Natural killer cell (primary cell): ENCODE measurements around the gene GPRIN1. TPM values are rescaled to one million over a fixed set of nuclear protein-coding genes. Genes with fewer than 3 reads are reported as not detected.

Source experiments
- ATAC-seq, 3 donors: fragments of 150-1000 bp in 2 of 3; fragments of 200-7000 bp in 1 of 3; cut with Tn5 transposase; 1 replicate in 1 of 3; 2 replicates in 2 of 3; pipeline ENCODE4 v1.10.0; 2021; ENCODE audit warnings: mild to moderate bottlenecking in 2 of 3, moderate library complexity in 2 of 3
- DNase-seq, 2 donors: peaks; one replicate each; pipeline versions ENCODE4 v3.0.0 to v3.0.0-alpha.2; 2013 to 2021; ENCODE audit warnings: mixed read lengths in 1 of 2
- H3K27ac ChIP-seq: one replicate; pipeline ENCODE4 v1.5.1; 2013; ENCODE audit warnings: mild to moderate bottlenecking, low read length
- H3K27me3 ChIP-seq: one replicate; pipeline ENCODE4 v1.6.1; 2013; ENCODE audit warnings: low read length; ENCODE audit not compliant: control insufficient read depth, insufficient read depth
- H3K36me3 ChIP-seq: one replicate; pipeline ENCODE4 v1.6.1; 2013; ENCODE audit warnings: low read length; ENCODE audit not compliant: control insufficient read depth, insufficient read depth
- H3K4me1 ChIP-seq: one replicate; pipeline ENCODE4 v1.6.1; 2013; ENCODE audit warnings: low read length; ENCODE audit not compliant: control insufficient read depth, insufficient read depth
- H3K4me3 ChIP-seq: one replicate; pipeline ENCODE4 v1.5.1; 2013; ENCODE audit warnings: low read length
- H3K9me3 ChIP-seq: one replicate; pipeline ENCODE4 v1.6.1; 2013; ENCODE audit warnings: low read length; ENCODE audit not compliant: control insufficient read depth, insufficient read depth
- H3K27ac Mint-ChIP-seq, 2 donors: one replicate each; pipeline ENCODE4 v1.8.0; 2022; ENCODE audit warnings: mild to moderate bottlenecking in 2 of 2, mixed read lengths in 2 of 2, moderate library complexity in 1 of 2
- H3K27me3 Mint-ChIP-seq, 2 donors: one replicate each; pipeline ENCODE4 v1.8.0; 2022; ENCODE audit warnings: low read depth in 2 of 2, mixed read lengths in 2 of 2
- H3K36me3 Mint-ChIP-seq: one replicate; pipeline ENCODE4 v1.8.0; 2022; ENCODE audit warnings: mixed read lengths
- H3K4me1 Mint-ChIP-seq, 2 donors: one replicate each; pipeline ENCODE4 v1.8.0; 2022; ENCODE audit warnings: mixed read lengths in 2 of 2
- H3K4me3 Mint-ChIP-seq: one replicate; pipeline ENCODE4 v1.8.0; 2022; ENCODE audit warnings: mild to moderate bottlenecking, moderate library complexity, mixed read lengths
- H3K9me3 Mint-ChIP-seq, 2 donors: one replicate each; pipeline ENCODE4 v1.8.0; 2022; ENCODE audit warnings: mixed read lengths in 2 of 2
- CTCF ChIP-seq: fragments of 200-600 bp; IDR thresholded peaks from one replicate; pipeline ENCODE4 v1.8.0; 2022; ENCODE audit warnings: antibody characterized with exemption
- WGBS: methylation state at CpG from one replicate; pipeline ENCODE4 v1.1.7; 2013; ENCODE audit warnings: missing lambda C conversion rate; ENCODE audit not compliant: insufficient coverage; 5-methylcytosine and 5-hydroxymethylcytosine counted together
- intact Hi-C: fragments of 100-400 bp; cut with micrococcal nuclease; formaldehyde crosslinking; loops from one replicate; pipeline ENCODE4 v1.14.2; 2022
- total RNA-seq, 4 donors: library from RNA; stranded (reverse); fragments of 120-200 nt in 1 of 4; gene quantifications; one replicate each; pipeline versions ENCODE4 v1.2.3 to v1.2.4, GENCODE V29; 2013 to 2022

The GPRIN1 gene
- total RNA-seq, 3 donors from 2014 or later (not counting 1 experiment from before 2014, with no cell fraction given) = 0.92 to 1.5 (median 1.3) TPM

- peaks cover 12% of the 10 kb centered on the region for H3K4me1 ChIP-seq
- Mint-ChIP-seq H3K27me3 (no peaks in the 10 kb centered on the region), H3K36me3 (no peaks in the 10 kb centered on the region), H3K27ac (no peak overlapping the region), H3K4me3 (no peak overlapping the region), H3K9me3 (no peaks in the 10 kb centered on the region), H3K4me1 (peaks cover 0 to 15% of the 10 kb centered on the region in 2 donors)
- ATAC-seq (no peak), DNase-seq (no peak)
- no peak overlapping the region for H3K27ac ChIP-seq
- 84% methylated on average over 12 of the region's 15 CpGs for WGBS
- no peaks in the 10 kb centered on the region for H3K27me3 ChIP-seq
- no peaks in the 10 kb centered on the region for H3K36me3 ChIP-seq
- TF ChIP-seq CTCF = no peak
- H3K9me3 ChIP-seq = no peaks in the 10 kb centered on the region
- no peak overlapping the region for H3K4me3 ChIP-seq
- intact Hi-C loops = no loop called here
Observed at GRCh38 chr5:176642675-176643490, 32.9 kb upstream of the GPRIN1 start.

- 85% methylated on average over 4 of the region's 4 CpGs for whole genome bisulfite sequencing
- DNase-seq (no peak), ATAC-seq (no peak)
- Histone ChIP-seq H3K4me3 (no peak overlapping the region), H3K27me3 (no peaks in the 10 kb centered on the region), H3K36me3 (no peaks in the 10 kb centered on the region), H3K4me1 (no peaks in the 10 kb centered on the region), H3K27ac (no peak overlapping the region), H3K9me3 (no peaks in the 10 kb centered on the region)
- Mint-ChIP-seq H3K36me3 (no peaks in the 10 kb centered on the region), H3K4me1 (no peaks in the 10 kb centered on the region), H3K27ac (no peak overlapping the region), H3K27me3 (peaks cover 9 to 15% of the 10 kb centered on the region in 2 donors), H3K4me3 (no peak overlapping the region), H3K9me3 (no peaks in the 10 kb centered on the region)
- TF ChIP-seq CTCF = no peak
- intact Hi-C loops = no loop called here
Observed at GRCh38 chr5:176640616-176641015, 30.7 kb upstream of the GPRIN1 start.

GRCh38 chr5:176639981-176640380, 30.0 kb upstream of the GPRIN1 start:
- Histone ChIP-seq H3K27me3 (peaks cover 6% of the 10 kb centered on the region), H3K4me1 (no peaks in the 10 kb centered on the region), H3K27ac (no peak overlapping the region), H3K36me3 (no peaks in the 10 kb centered on the region), H3K9me3 (no peaks in the 10 kb centered on the region), H3K4me3 (no peak overlapping the region)
- no peak for TF ChIP-seq CTCF
- H3K27me3 Mint-ChIP-seq = peaks cover 13 to 19% of the 10 kb centered on the region in 2 donors
- intact Hi-C loops = no loop called here
- no peak overlapping the region for H3K27ac Mint-ChIP-seq
- H3K4me1 Mint-ChIP-seq = no peaks in the 10 kb centered on the region
- H3K9me3 Mint-ChIP-seq = no peaks in the 10 kb centered on the region
- WGBS = 80% methylated on average over 4 of the region's 4 CpGs
- H3K36me3 Mint-ChIP-seq = no peaks in the 10 kb centered on the region
- ATAC-seq = no peak
- DNase-seq = no peak
- H3K4me3 Mint-ChIP-seq = no peak overlapping the region

GRCh38 chr5:176639208-176639607, 29.3 kb upstream of the GPRIN1 start:
- DNase-seq (no peak), ATAC-seq (no peak)
- WGBS = 63% methylated on average over 3 of the region's 4 CpGs
- H3K4me3 Mint-ChIP-seq = no peak overlapping the region
- intact Hi-C loops = no loop called here
- peaks cover 6% of the 10 kb centered on the region for H3K27me3 ChIP-seq
- no peaks in the 10 kb centered on the region for H3K9me3 Mint-ChIP-seq
- no peaks in the 10 kb centered on the region for H3K9me3 ChIP-seq
- no peaks in the 10 kb centered on the region for H3K4me1 ChIP-seq
- no peaks in the 10 kb centered on the region for H3K36me3 Mint-ChIP-seq
- H3K27ac ChIP-seq = no peak overlapping the region
- H3K27ac Mint-ChIP-seq = no peak overlapping the region
- H3K27me3 Mint-ChIP-seq = peaks cover 17 to 25% of the 10 kb centered on the region in 2 donors
- no peak overlapping the region for H3K4me3 ChIP-seq
- no peaks in the 10 kb centered on the region for H3K4me1 Mint-ChIP-seq
- TF ChIP-seq CTCF = no peak
- H3K36me3 ChIP-seq = no peaks in the 10 kb centered on the region
